Activated T-helper 1 cell treated with anti-CD3 and anti-CD28 coated beads, Interleukin-12 subunit alpha, Interleukin-12 subunit beta, Interleukin-2, Interleukin-4 antibody, amounts not matched to agents 30 ng/mL and 10 ng/mL and 1 ng/mL, durations not matched to agents 14 hours and 24 hours and 36 hours (primary cell): ENCODE measurements around the gene FAM118A. TPM values are rescaled to one million over a fixed set of nuclear protein-coding genes. Genes with fewer than 3 reads are reported as not detected.
"Not testable (repeated sequence)": the region's sequence is repeated elsewhere in the genome, so short reads cannot be mapped to it uniquely, and the experiment has no call there.

ENCODE experiments used
- DNase-seq: peaks from one replicate; pipeline ENCODE4 v3.0.0; 2021; ENCODE audit warnings: low spot score
- H3K27ac Mint-ChIP-seq: one replicate; pipeline ENCODE4 v1.8.0; 2021; ENCODE audit warnings: mild to moderate bottlenecking, mixed read lengths
- H3K27me3 Mint-ChIP-seq: one replicate; pipeline ENCODE4 v1.8.0; 2022; ENCODE audit warnings: mild to moderate bottlenecking, moderate library complexity, mixed read lengths; ENCODE audit not compliant: insufficient read depth
- H3K36me3 Mint-ChIP-seq: one replicate; pipeline ENCODE4 v1.8.0; 2021; ENCODE audit warnings: low read depth, mixed read lengths
- H3K4me1 Mint-ChIP-seq: one replicate; pipeline ENCODE4 v1.8.0; 2021; ENCODE audit warnings: low read depth, mixed read lengths
- H3K4me3 Mint-ChIP-seq: one replicate; pipeline ENCODE4 v1.8.0; 2021; ENCODE audit warnings: mild to moderate bottlenecking, moderate library complexity, mixed read lengths
- H3K9me3 Mint-ChIP-seq: one replicate; pipeline ENCODE4 v1.8.0; 2021; ENCODE audit warnings: mixed read lengths
- intact Hi-C: fragments of 100-400 bp; cut with micrococcal nuclease; formaldehyde crosslinking; loops from one replicate; pipeline ENCODE4 v1.15.1; 2024
- total RNA-seq: library from RNA; stranded (reverse); gene quantifications from 2 replicates; pipeline ENCODE4 v1.2.3, GENCODE V29; 2022

FAM118A gene
- total RNA-seq, 1 donor from 2014 or later: 30.7 TPM

DNA sequence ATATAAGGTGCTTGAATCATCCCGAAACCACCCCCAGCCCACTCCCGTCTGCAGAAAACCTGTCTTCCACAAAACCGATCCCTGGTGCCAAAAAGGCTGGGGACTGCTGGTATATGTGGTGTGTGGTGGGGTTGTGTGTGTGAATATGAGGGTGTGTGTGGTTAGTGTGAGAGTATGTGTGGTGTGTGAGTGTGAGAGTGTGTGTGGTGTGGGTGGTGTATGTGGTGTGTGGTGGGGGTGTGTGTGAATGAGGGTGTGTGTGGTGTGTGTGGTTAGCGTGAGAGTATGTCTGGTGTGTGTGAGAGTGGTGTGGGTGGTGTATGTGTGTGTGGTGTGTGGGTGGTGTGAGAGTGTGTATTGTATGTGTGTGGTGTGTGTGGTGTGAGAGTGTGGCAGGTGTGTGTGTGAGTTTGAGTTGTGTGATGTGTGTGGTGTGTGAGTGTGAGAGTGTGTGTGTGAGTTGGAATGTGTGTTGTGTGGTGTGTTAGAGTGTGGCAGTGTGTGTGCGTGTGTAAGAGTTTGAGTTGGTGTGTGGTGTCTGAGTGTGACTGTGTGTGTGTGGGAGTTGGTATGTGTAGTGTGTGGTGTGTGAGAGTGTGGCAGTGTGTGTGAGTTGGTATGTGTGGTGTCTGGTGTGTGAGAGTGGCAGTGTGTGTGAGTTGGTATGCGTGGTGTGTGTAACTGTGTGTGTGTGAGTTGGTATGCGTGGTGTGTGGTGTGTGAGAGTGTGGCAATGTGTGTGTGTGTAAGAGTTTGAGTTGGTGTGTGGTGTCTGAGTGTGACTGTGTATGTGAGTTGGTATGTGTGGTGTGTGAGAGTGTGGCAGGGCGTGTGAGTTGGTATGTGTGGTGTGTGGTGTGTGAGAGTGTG is 18.4 kb upstream of the FAM118A start:
- intact Hi-C loops: no loop called here
- Mint-ChIP-seq H3K4me1 (peaks cover 8% of the 10 kb centered on the region), H3K27ac (no peak overlapping the region), H3K4me3 (no peak overlapping the region), H3K9me3 (no peaks in the 10 kb centered on the region), H3K36me3 (no peaks in the 10 kb centered on the region), H3K27me3 (peaks cover 5% of the 10 kb centered on the region)
- DNase-seq: no peak

GRCh38 chr22:45291931-45292290 is 17.8 kb upstream of the FAM118A start:
- Mint-ChIP-seq H3K27ac (no peak overlapping the region), H3K36me3 (no peaks in the 10 kb centered on the region), H3K27me3 (no peaks in the 10 kb centered on the region), H3K4me3 (no peak overlapping the region), H3K4me1 (peaks cover 14% of the 10 kb centered on the region), H3K9me3 (no peaks in the 10 kb centered on the region)
- DNase-seq: no peak
- intact Hi-C loops: no loop called here

DNA sequence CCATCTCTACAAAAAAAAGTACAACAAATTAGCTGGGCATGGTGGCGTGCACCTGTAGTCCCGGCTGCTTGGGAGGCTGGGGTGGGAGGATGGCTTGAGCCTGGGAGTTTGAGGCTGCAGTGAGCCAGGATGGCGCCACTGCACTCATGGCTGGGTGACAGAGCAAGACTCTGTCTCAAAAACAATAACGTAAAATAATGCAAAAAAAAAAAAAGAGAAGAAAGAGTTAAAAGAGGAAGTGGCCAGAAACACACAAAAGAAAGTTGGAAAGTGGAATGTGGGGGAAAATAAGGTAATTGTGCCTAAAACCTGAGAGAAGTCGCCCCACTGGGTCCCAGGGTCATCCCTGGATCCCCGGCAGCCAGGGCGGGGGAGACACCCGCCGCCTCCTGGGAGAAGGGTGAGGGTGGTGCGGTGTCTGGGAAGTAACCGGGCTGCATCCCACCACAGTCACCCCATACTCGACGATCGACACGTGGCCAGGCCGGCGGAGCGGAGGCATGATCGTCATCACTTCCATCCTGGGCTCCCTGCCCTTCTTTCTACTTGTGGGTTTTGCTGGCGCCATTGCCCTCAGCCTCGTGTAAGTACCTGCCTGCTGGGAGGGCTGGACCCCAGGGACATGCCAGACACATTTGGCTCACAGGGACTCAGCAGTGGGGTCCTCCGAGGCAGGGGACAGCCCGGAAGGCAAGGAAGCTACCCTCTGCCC is 16.8 kb upstream of the FAM118A start:
- H3K27ac Mint-ChIP-seq: peak overlapping the region; percentile 13
- intact Hi-C loops: no loop called here
- H3K4me1 Mint-ChIP-seq: peaks cover 17% of the 10 kb centered on the region
- H3K27me3 Mint-ChIP-seq: no peaks in the 10 kb centered on the region
- H3K4me3 Mint-ChIP-seq: no peak overlapping the region
- DNase-seq: no peak
- H3K9me3 Mint-ChIP-seq: no peaks in the 10 kb centered on the region
- H3K36me3 Mint-ChIP-seq: no peaks in the 10 kb centered on the region

GRCh38 chr22:45294030-45294429 is 15.7 kb upstream of the FAM118A start:
- Mint-ChIP-seq H3K4me1 (peaks cover 17% of the 10 kb centered on the region), H3K4me3 (no peak overlapping the region), H3K27ac (no peak overlapping the region), H3K27me3 (peaks cover 1% of the 10 kb centered on the region), H3K9me3 (no peaks in the 10 kb centered on the region), H3K36me3 (no peaks in the 10 kb centered on the region)
- no peak for DNase-seq
- intact Hi-C loops: no loop called here

DNA sequence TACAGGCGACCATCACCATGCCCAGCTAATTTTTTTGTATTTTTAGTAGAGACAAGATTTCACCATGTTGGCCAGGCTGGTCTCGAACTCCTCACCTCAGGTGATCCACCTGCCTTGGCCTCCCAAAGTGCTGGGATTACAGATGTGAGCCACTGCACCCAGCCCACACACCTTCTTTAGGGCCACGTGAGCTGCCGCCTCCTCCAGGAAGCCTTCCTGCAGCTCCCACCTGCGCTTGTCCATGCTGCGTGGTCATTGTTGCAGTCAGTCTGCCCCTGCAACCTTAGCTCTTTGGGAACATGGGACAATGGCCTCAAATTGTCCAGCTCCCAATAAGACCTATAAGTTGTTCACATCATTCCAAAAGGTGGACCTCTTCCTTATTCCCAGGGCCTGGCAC is 14.7 kb upstream of the FAM118A start:
- H3K36me3 Mint-ChIP-seq, H3K27me3 Mint-ChIP-seq, DNase-seq, H3K27ac Mint-ChIP-seq, H3K4me3 Mint-ChIP-seq, H3K9me3 Mint-ChIP-seq, intact Hi-C loops: not testable (repeated sequence)
- peaks cover 17% of the 10 kb centered on the region for H3K4me1 Mint-ChIP-seq

DNA sequence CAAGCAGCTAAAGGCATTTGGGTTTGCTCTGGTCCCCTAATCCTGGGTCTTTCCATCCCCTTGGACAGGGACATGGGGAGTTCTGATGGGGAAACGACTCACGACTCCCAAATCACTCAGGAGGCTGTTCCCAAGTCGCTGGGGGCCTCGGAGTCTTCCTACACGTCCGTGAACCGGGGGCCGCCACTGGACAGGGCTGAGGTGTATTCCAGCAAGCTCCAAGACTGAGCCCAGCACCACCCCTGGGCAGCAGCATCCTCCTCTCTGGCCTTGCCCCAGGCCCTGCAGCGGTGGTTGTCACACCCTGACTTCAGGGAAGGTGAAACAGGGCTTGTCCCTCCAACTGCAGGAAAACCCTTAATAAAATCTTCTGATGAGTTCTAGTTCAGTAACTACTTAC is 14.2 kb upstream of the FAM118A start:
- peaks cover 17% of the 10 kb centered on the region for H3K4me1 Mint-ChIP-seq
- H3K4me3 Mint-ChIP-seq: no peak overlapping the region
- no peak for DNase-seq
- H3K9me3 Mint-ChIP-seq: no peaks in the 10 kb centered on the region
- H3K36me3 Mint-ChIP-seq: no peaks in the 10 kb centered on the region
- H3K27me3 Mint-ChIP-seq: peaks cover 1% of the 10 kb centered on the region
- intact Hi-C loops: no loop called here
- no peak overlapping the region for H3K27ac Mint-ChIP-seq

DNA sequence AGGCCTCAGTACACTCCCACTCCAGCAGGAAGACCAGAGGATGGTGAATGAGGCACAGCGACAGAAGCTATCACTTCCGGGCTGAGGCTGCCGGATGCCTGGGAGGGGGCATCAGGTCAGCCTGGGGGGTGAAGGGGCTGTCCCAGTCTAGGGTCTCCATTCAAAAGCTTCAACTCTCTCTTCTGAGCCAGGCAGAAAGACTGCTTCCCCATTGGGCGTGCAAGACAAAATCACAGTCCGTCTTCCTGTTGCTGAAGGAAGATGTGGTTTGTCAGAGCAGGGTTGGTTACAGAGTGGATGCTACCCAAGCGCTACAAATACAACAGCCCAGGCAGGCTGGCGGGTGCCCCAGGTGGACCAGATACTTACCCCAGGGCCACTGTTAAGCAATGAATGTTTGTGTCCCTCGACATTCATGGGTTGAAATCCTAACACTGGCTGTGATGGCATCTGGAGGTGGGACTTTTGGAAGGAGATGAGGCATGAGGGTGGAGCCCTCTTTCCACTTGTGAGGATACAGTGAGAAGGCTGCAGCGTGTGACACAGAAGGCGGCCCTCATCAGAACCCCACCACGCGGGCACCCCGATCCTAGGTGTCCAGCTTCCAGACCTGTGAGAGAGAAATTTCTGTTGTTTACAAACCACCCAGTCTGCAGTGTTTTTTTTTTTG is 13.0 kb upstream of the FAM118A start:
- intact Hi-C loops: no loop called here

GRCh38 chr22:45298934-45299505 is 10.7 kb upstream of the FAM118A start:
- intact Hi-C loops: no loop called here
- DNase-seq: no peak
- Mint-ChIP-seq H3K36me3 (no peaks in the 10 kb centered on the region), H3K27me3 (peaks cover 1% of the 10 kb centered on the region), H3K4me3 (no peak overlapping the region), H3K27ac (no peak overlapping the region), H3K4me1 (peaks cover 17% of the 10 kb centered on the region), H3K9me3 (no peaks in the 10 kb centered on the region)

More for the DNA sequence above, 13.0 kb upstream of the FAM118A start:
- peak; percentile 32 for DNase-seq
- H3K9me3 Mint-ChIP-seq: no peaks in the 10 kb centered on the region
- peaks cover 17% of the 10 kb centered on the region for H3K4me1 Mint-ChIP-seq
- H3K4me3 Mint-ChIP-seq: peak overlapping the region; percentile 33
- peaks cover 1% of the 10 kb centered on the region for H3K27me3 Mint-ChIP-seq
- peak overlapping the region; percentile 65 for H3K27ac Mint-ChIP-seq
- no peaks in the 10 kb centered on the region for H3K36me3 Mint-ChIP-seq

- H3K27me3 Mint-ChIP-seq: peaks cover 1% of the 10 kb centered on the region
- H3K4me1 Mint-ChIP-seq: no peaks in the 10 kb centered on the region
- no peak for DNase-seq
- H3K36me3 Mint-ChIP-seq: no peaks in the 10 kb centered on the region
- no peak overlapping the region for H3K4me3 Mint-ChIP-seq
- no peaks in the 10 kb centered on the region for H3K9me3 Mint-ChIP-seq
- intact Hi-C loops: no loop called here
- no peak overlapping the region for H3K27ac Mint-ChIP-seq
Observed at GRCh38 chr22:45302751-45303150, 7.0 kb upstream of the FAM118A start.

DNA sequence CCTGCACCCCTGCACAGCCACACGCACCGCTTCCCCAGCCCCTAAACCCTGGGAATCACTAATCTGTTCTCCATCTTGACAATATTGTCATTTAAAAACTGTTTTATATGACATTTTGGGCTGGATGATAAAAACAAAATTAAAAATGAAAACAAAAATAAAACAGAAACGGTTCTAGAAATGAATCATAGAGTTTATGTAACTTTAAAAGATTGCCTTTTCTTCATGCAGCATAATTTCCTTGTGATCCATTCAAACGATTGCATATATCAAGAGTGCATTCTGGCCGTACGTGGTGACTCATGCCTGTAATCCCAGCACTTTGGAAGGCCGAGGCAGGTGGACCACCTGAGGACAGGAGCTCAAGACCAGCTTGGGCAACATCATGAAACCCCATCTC is 6.6 kb upstream of the FAM118A start:
- H3K4me1 Mint-ChIP-seq: no peaks in the 10 kb centered on the region
- DNase-seq: no peak
- peaks cover 1% of the 10 kb centered on the region for H3K27me3 Mint-ChIP-seq
- H3K36me3 Mint-ChIP-seq: no peaks in the 10 kb centered on the region
- intact Hi-C loops: no loop called here
- no peaks in the 10 kb centered on the region for H3K9me3 Mint-ChIP-seq
- no peak overlapping the region for H3K4me3 Mint-ChIP-seq
- H3K27ac Mint-ChIP-seq: no peak overlapping the region

- intact Hi-C loops: no loop called here
- Mint-ChIP-seq H3K27ac (no peak overlapping the region), H3K27me3 (no peaks in the 10 kb centered on the region), H3K9me3 (no peaks in the 10 kb centered on the region), H3K36me3 (no peaks in the 10 kb centered on the region), H3K4me3 (no peak overlapping the region), H3K4me1 (peaks cover 12% of the 10 kb centered on the region)
- DNase-seq: no peak
Observed at GRCh38 chr22:45304971-45305370, 4.8 kb upstream of the FAM118A start.

- Mint-ChIP-seq H3K27ac (no peak overlapping the region), H3K9me3 (no peaks in the 10 kb centered on the region), H3K4me3 (no peak overlapping the region), H3K27me3 (no peaks in the 10 kb centered on the region), H3K36me3 (peaks cover 2% of the 10 kb centered on the region), H3K4me1 (peaks cover 14% of the 10 kb centered on the region)
- intact Hi-C loops: no loop called here
- no peak for DNase-seq
Observed at GRCh38 chr22:45305456-45306075, 4.2 kb upstream of the FAM118A start.
